Measurements from ENCODE around the gene EFL1. TPM values are rescaled to one million over a fixed set of nuclear protein-coding genes. Genes with fewer than 3 reads are reported as not detected.

The EFL1 gene
- total RNA-seq, 5 donors from 2014 or later (not counting 1 experiment from before 2014, with no cell fraction given), result 16.5 to 22.0 (median 20.1) TPM

GRCh38 chr15:82124331-82125263 is 137.9 kb downstream of the EFL1 start:
- CTCF ChIA-PET, result interaction anchor here in 1 of 2 donors (0.6 kb wide), 1 partner anchor 13 kb away, joined by 3 read pairs; no protein-coding TSS in a partner anchor

GRCh38 chr15:82122746-82123400 is 139.7 kb downstream of the EFL1 start:
- Histone ChIP-seq H3K9me3 (no peaks in the 10 kb centered on the region), H3K4me3 (ENCODE audit: control insufficient read depth in 1 of 2, extremely low read depth in 1 of 2, low read length in 1 of 2) (no peak overlapping the region), H3K36me3 (ENCODE audit: control insufficient read depth in 2 of 2, extremely low read depth in 1 of 2, insufficient read depth in 1 of 2, low read length in 1 of 2) (peaks cover 0 to 3% of the 10 kb centered on the region in 2 donors), H3K27ac (ENCODE audit: low read length) (no peak overlapping the region), H3K27me3 (replicated peaks in 1 of 2; ENCODE audit: control insufficient read depth in 2 of 2, extremely low read depth in 1 of 2, insufficient read depth in 2 of 2, low read length in 1 of 2) (no peaks in the 10 kb centered on the region), H3K4me1 (ENCODE audit: control insufficient read depth in 1 of 2, extremely low read depth in 1 of 2, insufficient read depth in 2 of 2, low read length in 2 of 2) (no peaks in the 10 kb centered on the region)
- no peaks in the 10 kb centered on the region for H3K27me3 Mint-ChIP-seq
- DNase-seq (no peak), ATAC-seq (replicated peaks in 1 of 4) (no peak)
- no CpG with 5 or more reads among the region's 4 CpGs for WGBS (ENCODE audit: insufficient coverage)
- no peaks in the 10 kb centered on the region for H3K9me3 Mint-ChIP-seq
- CTCF ChIA-PET, result no interaction called here
- POLR2A ChIA-PET, result no interaction called here
- no peak overlapping the region for H3K27ac Mint-ChIP-seq
- H3K36me3 Mint-ChIP-seq, result peaks cover 34% of the 10 kb centered on the region
- no peak overlapping the region for H3K4me3 Mint-ChIP-seq
- H3K4me1 Mint-ChIP-seq, result peaks cover 0 to 8% (median 0%) of the 10 kb centered on the region in 3 donors

More at GRCh38 chr15:82124331-82125263, 137.9 kb downstream of the EFL1 start:
- Mint-ChIP-seq H3K4me1 (peaks cover 0 to 12% (median 0%) of the 10 kb centered on the region in 3 donors), H3K9me3 (no peaks in the 10 kb centered on the region), H3K27ac (no peak overlapping the region), H3K27me3 (no peaks in the 10 kb centered on the region), H3K4me3 (no peak overlapping the region), H3K36me3 (peaks cover 42% of the 10 kb centered on the region)
- POLR2A ChIA-PET, result no interaction called here
- H3K27me3 ChIP-seq (replicated peaks in 1 of 2; ENCODE audit: control insufficient read depth in 2 of 2, extremely low read depth in 1 of 2, insufficient read depth in 2 of 2, low read length in 1 of 2), result no peaks in the 10 kb centered on the region
- H3K4me3 ChIP-seq (ENCODE audit: control insufficient read depth in 1 of 2, extremely low read depth in 1 of 2, low read length in 1 of 2), result no peak overlapping the region
- DNase-seq (no peak), ATAC-seq (replicated peaks in 1 of 4) (no peak)
- H3K27ac ChIP-seq (ENCODE audit: low read length), result no peak overlapping the region
- WGBS (ENCODE audit: insufficient coverage), result 76% methylated on average over 4 of the region's 9 CpGs
- H3K9me3 ChIP-seq, result no peaks in the 10 kb centered on the region
- H3K4me1 ChIP-seq (ENCODE audit: control insufficient read depth in 1 of 2, extremely low read depth in 1 of 2, insufficient read depth in 2 of 2, low read length in 2 of 2), result no peaks in the 10 kb centered on the region
- H3K36me3 ChIP-seq (ENCODE audit: control insufficient read depth in 2 of 2, extremely low read depth in 1 of 2, insufficient read depth in 1 of 2, low read length in 1 of 2), result peaks cover 0 to 3% of the 10 kb centered on the region in 2 donors

GRCh38 chr15:82118040-82118439 is 144.5 kb downstream of the EFL1 start:
- WGBS (ENCODE audit: insufficient coverage), result 50% methylated on average over 2 of the region's 3 CpGs
- H3K36me3 Mint-ChIP-seq, result peaks cover 17% of the 10 kb centered on the region
- no peak overlapping the region for H3K4me3 ChIP-seq (ENCODE audit: control insufficient read depth in 1 of 2, extremely low read depth in 1 of 2, low read length in 1 of 2)
- ATAC-seq (replicated peaks in 1 of 4) (no peak), DNase-seq (no peak)
- H3K4me1 ChIP-seq (ENCODE audit: control insufficient read depth in 1 of 2, extremely low read depth in 1 of 2, insufficient read depth in 2 of 2, low read length in 2 of 2), result no peaks in the 10 kb centered on the region
- POLR2A ChIA-PET, result interaction anchor here in 1 of 2 donors (0.6 kb wide), 1 partner anchor 776 kb away, joined by 7 read pairs; no protein-coding TSS in a partner anchor
- H3K27me3 ChIP-seq (replicated peaks in 1 of 2; ENCODE audit: control insufficient read depth in 2 of 2, extremely low read depth in 1 of 2, insufficient read depth in 2 of 2, low read length in 1 of 2), result no peaks in the 10 kb centered on the region
- H3K9me3 Mint-ChIP-seq, result no peaks in the 10 kb centered on the region
- no peak overlapping the region for H3K27ac ChIP-seq (ENCODE audit: low read length)
- no peaks in the 10 kb centered on the region for H3K36me3 ChIP-seq (ENCODE audit: control insufficient read depth in 2 of 2, extremely low read depth in 1 of 2, insufficient read depth in 1 of 2, low read length in 1 of 2)
- no peaks in the 10 kb centered on the region for H3K4me1 Mint-ChIP-seq
- H3K4me3 Mint-ChIP-seq, result no peak overlapping the region
- CTCF ChIA-PET, result no interaction called here
- no peaks in the 10 kb centered on the region for H3K27me3 Mint-ChIP-seq
- H3K9me3 ChIP-seq, result no peaks in the 10 kb centered on the region
- H3K27ac Mint-ChIP-seq, result no peak overlapping the region

- Histone ChIP-seq H3K27me3 (replicated peaks in 1 of 2; ENCODE audit: control insufficient read depth in 2 of 2, extremely low read depth in 1 of 2, insufficient read depth in 2 of 2, low read length in 1 of 2) (no peaks in the 10 kb centered on the region), H3K9me3 (no peaks in the 10 kb centered on the region), H3K4me3 (ENCODE audit: control insufficient read depth in 1 of 2, extremely low read depth in 1 of 2, low read length in 1 of 2) (no peak overlapping the region), H3K27ac (ENCODE audit: low read length) (no peak overlapping the region), H3K36me3 (ENCODE audit: control insufficient read depth in 2 of 2, extremely low read depth in 1 of 2, insufficient read depth in 1 of 2, low read length in 1 of 2) (no peaks in the 10 kb centered on the region), H3K4me1 (ENCODE audit: control insufficient read depth in 1 of 2, extremely low read depth in 1 of 2, insufficient read depth in 2 of 2, low read length in 2 of 2) (no peaks in the 10 kb centered on the region)
- Mint-ChIP-seq H3K4me3 (no peak overlapping the region), H3K27ac (no peak overlapping the region), H3K27me3 (no peaks in the 10 kb centered on the region), H3K9me3 (no peaks in the 10 kb centered on the region), H3K4me1 (no peaks in the 10 kb centered on the region), H3K36me3 (peaks cover 14% of the 10 kb centered on the region)
- WGBS (ENCODE audit: insufficient coverage), result 91% methylated on average over 6 of the region's 6 CpGs
- ATAC-seq (replicated peaks in 1 of 4) (no peak), DNase-seq (no peak)
- CTCF ChIA-PET, result no interaction called here
- POLR2A ChIA-PET, result interaction anchor here in 1 of 2 donors (0.6 kb wide), 1 partner anchor 776 kb away, joined by 7 read pairs; no protein-coding TSS in a partner anchor
Observed at GRCh38 chr15:82117296-82117695, 145.2 kb downstream of the EFL1 start.

- ChIA-PET POLR2A (no interaction called here), CTCF (no interaction called here)
- Mint-ChIP-seq H3K27me3 (no peaks in the 10 kb centered on the region), H3K4me1 (no peaks in the 10 kb centered on the region), H3K27ac (no peak overlapping the region), H3K4me3 (no peak overlapping the region), H3K9me3 (no peaks in the 10 kb centered on the region), H3K36me3 (peaks cover 6% of the 10 kb centered on the region)
- Histone ChIP-seq H3K4me1 (ENCODE audit: control insufficient read depth in 1 of 2, extremely low read depth in 1 of 2, insufficient read depth in 2 of 2, low read length in 2 of 2) (no peaks in the 10 kb centered on the region), H3K27me3 (replicated peaks in 1 of 2; ENCODE audit: control insufficient read depth in 2 of 2, extremely low read depth in 1 of 2, insufficient read depth in 2 of 2, low read length in 1 of 2) (peaks cover 0 to 3% of the 10 kb centered on the region in 2 experiments), H3K27ac (ENCODE audit: low read length) (no peak overlapping the region), H3K36me3 (ENCODE audit: control insufficient read depth in 2 of 2, extremely low read depth in 1 of 2, insufficient read depth in 1 of 2, low read length in 1 of 2) (no peaks in the 10 kb centered on the region), H3K4me3 (ENCODE audit: control insufficient read depth in 1 of 2, extremely low read depth in 1 of 2, low read length in 1 of 2) (no peak overlapping the region), H3K9me3 (no peaks in the 10 kb centered on the region)
- DNase-seq (no peak), ATAC-seq (replicated peaks in 1 of 4) (no peak)
- WGBS (ENCODE audit: insufficient coverage), result 95% methylated on average over 4 of the region's 5 CpGs
Observed at GRCh38 chr15:82114660-82115059, 147.9 kb downstream of the EFL1 start.

- CTCF ChIA-PET, result interaction anchor here in 1 of 2 donors (0.8 kb wide), 1 partner anchor 14 kb away, joined by 4 read pairs; no protein-coding TSS in a partner anchor
- H3K27me3 Mint-ChIP-seq, result no peaks in the 10 kb centered on the region
- no peak overlapping the region for H3K4me3 Mint-ChIP-seq
- DNase-seq (no peak), ATAC-seq (replicated peaks in 1 of 4) (no peak)
- no peaks in the 10 kb centered on the region for H3K4me1 ChIP-seq (ENCODE audit: control insufficient read depth in 1 of 2, extremely low read depth in 1 of 2, insufficient read depth in 2 of 2, low read length in 2 of 2)
- H3K9me3 ChIP-seq, result no peaks in the 10 kb centered on the region
- no peak overlapping the region for H3K4me3 ChIP-seq (ENCODE audit: control insufficient read depth in 1 of 2, extremely low read depth in 1 of 2, low read length in 1 of 2)
- no peak overlapping the region for H3K27ac Mint-ChIP-seq
- no peak overlapping the region for H3K27ac ChIP-seq (ENCODE audit: low read length)
- peaks cover 0 to 2% (median 0%) of the 10 kb centered on the region in 3 donors for H3K4me1 Mint-ChIP-seq
- WGBS (ENCODE audit: insufficient coverage), result 60% methylated on average over 1 of the region's 1 CpG
- no peaks in the 10 kb centered on the region for H3K36me3 ChIP-seq (ENCODE audit: control insufficient read depth in 2 of 2, extremely low read depth in 1 of 2, insufficient read depth in 1 of 2, low read length in 1 of 2)
- POLR2A ChIA-PET, result no interaction called here
- peaks cover 5% of the 10 kb centered on the region for H3K36me3 Mint-ChIP-seq
- no peaks in the 10 kb centered on the region for H3K9me3 Mint-ChIP-seq
- H3K27me3 ChIP-seq (replicated peaks in 1 of 2; ENCODE audit: control insufficient read depth in 2 of 2, extremely low read depth in 1 of 2, insufficient read depth in 2 of 2, low read length in 1 of 2), result peaks cover 0 to 5% of the 10 kb centered on the region in 2 experiments
Observed at GRCh38 chr15:82113106-82113715, 149.3 kb downstream of the EFL1 start.
